Activated CD8-positive, alpha-beta memory T cell treated with anti-CD3 and anti-CD28 coated beads for 1 hour (primary cell): ENCODE results near the gene SECTM1.
A peak's percentile ranks its signal among the peaks of the same experiment; 100 is the strongest.
"Not testable (repeated sequence)": the region's sequence is repeated elsewhere in the genome, so short reads cannot be mapped to it uniquely, and the experiment has no call there.

Experiments used
- DNase-seq, 2 donors: peaks; one replicate each; pipeline ENCODE4 v3.0.0-alpha.2; 2020; ENCODE audit warnings: low read depth in 1 of 2; ENCODE audit errors: extremely low read depth in 1 of 2

The SECTM1 gene

DNA sequence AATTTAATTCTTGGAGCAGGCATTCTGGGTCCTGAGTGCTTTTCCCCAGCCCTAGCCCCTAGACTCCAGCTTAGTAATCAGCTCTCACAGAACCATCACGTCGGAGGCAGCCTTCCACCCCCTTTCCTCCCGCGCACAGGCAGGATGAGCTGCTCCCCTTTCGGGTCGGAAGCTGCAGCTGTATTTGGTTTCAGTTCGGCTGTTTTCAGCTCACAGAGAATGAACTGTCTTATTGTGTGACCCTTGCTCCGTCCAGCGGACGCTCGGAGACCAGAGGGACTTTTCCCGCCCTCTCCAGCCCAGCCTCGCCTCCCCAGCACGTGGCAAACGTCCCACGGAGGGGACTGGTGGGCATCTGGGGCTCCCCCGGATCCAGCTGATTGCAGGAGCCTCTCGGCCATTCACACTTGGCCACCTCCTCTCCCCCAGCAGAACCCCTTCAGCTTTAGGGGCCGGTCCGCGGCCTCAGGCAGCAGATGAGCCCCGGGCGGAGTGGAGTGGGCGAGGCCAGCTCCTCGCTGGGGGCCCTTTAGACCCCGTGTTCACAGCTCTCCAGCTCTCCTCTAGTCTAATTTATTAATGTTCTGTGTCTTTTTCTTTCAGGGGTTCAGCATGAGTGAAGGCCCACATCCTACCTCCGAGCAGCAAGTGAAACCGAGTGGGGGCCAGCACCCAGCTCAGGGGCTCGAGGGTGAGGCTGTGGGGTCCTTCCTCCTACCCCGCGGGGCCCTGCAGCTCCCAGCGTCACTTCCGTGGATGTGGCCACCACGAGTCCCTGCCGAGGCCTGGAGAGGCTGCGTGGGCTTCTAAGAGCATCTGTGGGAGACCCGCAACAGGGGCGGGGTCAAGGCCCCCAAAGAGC, 37.1 kb upstream of the SECTM1 start:
- no peak for DNase-seq

DNA sequence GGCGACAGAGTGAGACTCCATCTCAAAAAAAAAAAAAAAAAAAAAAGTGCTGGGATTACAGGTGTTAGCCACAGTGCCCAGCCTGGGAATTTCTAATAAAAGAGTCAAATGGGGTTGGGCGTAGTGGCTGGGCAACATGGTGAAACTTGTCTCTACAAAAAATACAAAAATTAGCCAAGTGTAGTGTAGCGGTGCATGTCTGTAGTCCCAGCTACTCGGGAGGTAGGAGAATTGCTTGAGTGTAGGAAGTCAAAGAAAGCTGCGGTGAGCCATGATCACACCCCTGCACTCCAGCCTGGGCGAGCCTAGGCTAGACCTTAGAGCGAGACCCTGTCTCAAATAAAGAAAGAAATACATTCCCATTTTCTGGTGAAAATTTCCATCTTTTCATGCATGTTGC, 35.6 kb upstream of the SECTM1 start:
- DNase-seq: no peak

DNA sequence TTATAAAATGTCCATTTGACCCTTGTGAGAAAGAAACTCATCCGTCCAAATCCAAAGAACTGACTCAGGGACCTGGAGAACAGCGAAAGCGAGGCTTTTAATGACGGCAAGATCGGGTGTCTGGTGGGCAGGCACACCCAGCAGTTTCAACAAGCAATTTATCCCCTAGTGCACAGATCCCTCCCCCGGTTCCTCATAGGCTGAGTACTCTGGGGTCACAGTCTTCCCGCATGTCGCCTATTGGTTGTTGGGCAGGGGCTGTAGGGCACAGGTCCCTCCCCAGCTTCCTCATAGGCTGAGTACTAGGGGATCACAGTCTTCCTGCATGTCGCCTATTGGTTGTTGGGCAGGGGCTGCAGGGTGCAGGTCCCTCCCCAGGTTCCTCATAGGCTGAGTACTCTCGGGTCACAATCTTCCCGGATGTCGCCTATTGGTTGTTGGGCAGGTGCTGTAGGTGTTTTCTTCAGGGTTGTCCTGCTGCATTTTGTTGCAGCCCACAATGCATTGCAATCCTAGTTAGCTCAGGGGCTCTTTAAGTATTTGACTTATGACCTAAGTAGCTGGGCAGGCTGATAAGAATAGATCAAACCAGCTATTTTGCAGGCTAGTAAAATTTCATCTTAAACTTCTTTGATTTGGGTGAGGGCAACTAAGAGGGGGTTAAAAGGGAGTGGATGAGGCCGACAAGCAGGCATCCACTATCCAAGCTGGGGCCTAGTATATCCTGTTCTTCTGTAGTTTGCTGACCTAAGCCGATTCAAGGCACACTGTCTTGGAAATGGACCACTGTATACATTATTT, 34.4 kb upstream of the SECTM1 start:
- DNase-seq: no peak

DNA sequence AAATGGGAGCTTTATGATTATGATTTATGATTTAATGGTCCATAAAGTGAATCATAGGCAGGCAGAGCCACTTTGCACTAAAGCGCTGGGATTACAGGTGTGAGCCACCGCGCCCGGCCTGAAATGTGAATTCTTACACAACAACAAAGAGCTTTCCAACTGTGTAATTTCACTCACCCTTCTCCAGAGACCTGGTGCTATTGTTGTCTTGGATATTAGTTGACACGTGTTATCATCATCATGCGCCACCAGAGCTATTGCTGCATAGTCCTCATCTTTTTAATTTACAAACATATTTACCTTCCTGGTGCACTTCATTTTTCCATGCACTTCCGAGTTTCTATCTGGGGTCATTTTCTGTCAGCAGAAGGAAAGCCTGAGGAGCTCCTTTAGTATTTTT, 33.2 kb upstream of the SECTM1 start:
- DNase-seq: no peak

DNA sequence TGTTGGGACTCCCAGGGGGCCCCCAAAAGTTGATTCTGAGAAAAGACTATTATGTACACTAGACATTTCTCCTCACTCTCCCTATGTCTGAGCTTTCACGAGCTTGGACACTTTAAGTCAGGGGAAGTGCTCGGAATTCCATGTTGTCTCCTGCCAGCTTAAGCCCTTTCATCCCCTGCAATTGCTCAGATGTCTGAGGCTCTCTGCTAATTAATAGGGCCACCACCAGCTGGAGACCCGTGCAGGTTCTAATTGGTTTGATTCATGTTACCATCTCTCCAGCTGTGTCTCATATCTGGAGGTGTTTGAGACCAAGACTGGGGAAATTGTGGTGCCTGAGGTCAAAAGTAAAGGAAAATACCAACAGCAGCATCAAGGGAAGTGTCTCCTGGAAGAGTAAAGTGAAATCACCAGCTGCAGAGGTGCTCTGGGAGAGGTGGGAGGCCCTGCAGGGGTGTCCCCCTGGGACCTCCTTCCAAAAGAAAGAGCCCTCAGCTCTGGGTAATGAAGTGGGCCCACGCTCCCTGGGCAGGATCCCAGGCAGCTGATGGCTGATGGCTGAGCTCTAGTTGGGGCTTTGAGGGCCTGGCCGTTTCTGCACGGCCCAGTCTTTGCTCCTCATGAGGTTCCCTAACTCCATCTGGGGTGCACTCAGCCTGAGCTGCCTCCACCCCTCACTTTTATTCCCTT, 32.2 kb upstream of the SECTM1 start:
- DNase-seq: no peak

DNA sequence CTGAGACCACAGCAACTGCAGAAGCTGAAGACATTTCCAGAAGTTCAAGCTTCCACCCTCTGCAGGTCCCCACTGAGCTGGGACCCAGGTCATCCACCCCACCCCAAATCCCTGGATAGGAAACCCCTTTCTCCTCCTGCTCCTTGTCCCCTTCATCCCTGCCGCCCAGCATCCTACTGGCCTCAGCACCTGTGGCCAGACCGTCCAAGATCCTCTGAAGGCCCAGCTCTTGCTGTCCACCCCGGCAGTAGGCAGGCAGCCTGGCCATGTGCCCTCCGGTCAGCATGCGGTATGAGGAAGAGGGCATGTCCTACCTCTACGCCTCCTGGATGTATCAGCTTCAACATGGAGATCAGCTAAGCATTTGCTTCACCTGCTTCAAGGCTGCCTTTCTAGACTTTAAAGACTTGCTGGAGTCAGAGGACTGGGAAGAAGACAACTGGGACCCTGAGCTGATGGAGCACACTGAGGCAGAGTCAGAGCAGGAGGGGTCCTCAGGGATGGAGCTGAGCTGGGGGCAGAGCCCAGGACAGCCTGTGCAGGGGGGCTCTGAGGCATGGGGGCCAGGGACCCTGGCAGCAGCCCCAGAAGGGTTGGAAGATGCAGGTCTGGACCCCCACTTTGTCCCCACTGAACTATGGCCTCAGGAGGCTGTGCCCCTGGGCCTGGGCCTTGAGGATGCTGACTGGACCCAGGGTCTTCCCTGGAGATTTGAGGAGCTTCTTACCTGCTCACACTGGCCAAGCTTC, 28.5 kb upstream of the SECTM1 start:
- DNase-seq: no peak

DNA sequence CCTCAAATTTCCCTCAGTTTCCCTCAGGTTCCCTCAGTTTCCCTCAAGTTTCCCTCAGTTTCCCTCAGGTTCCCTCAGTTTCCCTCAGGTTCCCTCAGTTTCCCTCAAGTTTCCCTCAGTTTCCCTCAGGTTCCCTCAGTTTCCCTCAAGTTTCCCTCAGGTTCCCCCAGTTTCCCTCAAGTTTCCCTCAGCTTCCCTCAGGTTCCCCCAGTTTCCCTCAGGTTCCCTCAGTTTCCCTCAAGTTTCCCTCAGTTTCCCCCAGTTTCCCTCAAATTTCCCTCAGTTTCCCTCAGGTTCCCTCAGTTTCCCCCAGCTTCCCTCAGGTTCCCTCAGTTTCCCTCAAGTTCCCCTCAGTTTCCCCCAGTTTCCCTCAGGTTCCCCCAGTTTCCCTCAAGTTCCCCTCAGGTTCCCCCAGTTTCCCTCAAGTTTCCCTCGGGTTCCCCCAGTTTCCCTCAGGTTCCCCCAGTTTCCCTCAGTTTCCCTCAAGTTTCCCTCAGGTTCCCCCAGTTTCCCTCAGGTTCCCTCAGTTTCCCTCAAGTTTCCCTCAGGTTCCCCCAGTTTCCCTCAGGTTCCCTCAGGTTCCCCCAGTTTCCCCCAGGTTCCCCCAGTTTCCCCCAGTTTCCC, 26.0 kb upstream of the SECTM1 start:
- DNase-seq: not testable (repeated sequence)

DNA sequence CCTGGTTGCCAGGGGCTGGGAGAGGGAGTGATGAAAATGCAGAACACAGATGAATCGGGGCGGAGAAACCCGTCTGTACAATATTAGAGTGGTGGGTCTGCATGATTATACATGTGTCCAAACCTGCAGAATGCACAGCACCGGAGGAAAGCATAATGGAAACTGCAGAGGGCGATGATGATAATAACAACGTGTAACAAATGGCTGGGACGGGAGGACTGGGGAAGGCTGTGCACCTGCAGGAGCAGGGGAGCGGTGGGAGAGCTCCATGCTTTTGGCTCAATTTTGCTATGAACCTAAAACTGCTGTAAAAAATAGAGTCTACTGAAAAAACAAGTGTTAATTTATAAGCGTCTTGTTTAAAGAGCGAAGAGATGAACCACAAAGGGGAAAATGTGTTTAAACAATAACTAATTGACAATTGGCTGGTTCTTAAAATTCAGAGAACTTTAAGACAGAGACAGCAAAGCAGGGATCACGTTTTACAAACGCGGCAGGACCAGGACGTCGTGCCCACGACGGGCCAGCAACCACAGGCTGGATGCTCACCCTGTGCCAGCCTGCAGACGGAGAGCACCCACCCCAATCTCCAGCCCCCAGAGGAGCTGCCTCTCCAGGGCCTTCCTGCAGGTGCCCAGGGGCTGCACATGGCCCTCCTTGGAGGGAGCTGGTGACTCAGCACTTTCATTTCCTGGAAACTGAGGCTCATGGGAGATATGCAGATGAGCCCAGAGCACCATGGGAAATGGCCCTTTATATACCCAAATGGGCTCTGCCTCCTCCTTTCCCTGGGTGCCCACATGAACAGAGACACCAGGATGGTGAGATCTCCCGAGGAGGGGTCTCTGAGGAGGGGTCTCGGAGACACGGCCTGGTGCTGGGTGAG, 25.1 kb upstream of the SECTM1 start, which contains the start of gene TEX19:
Gene TEX19 (plus strand): TSS at position 783 of the 886 bp plus-strand sequence. CDS start 2,904 bp downstream, outside the sequence.
- no peak for DNase-seq

DNA sequence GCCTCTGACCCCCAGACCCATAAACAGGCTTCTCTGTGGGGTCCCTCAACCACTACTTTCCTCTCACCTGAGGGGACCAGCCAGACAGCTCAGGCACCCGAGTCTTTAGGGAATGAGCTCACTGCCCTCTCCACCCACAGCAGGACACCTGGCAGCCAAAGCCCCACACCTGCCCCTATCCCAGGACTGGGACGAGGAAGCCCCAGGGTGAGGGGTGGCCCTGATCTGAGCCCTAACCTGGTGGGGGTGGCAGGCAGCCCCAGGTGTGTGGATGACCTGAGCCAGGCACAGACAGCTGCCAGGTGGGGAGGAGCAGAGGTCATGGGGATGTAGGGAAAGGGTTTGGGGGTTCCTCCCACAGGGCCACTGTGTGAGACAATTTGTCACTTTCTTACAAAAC, 23.8 kb upstream of the SECTM1 start:
- no peak for DNase-seq

DNA sequence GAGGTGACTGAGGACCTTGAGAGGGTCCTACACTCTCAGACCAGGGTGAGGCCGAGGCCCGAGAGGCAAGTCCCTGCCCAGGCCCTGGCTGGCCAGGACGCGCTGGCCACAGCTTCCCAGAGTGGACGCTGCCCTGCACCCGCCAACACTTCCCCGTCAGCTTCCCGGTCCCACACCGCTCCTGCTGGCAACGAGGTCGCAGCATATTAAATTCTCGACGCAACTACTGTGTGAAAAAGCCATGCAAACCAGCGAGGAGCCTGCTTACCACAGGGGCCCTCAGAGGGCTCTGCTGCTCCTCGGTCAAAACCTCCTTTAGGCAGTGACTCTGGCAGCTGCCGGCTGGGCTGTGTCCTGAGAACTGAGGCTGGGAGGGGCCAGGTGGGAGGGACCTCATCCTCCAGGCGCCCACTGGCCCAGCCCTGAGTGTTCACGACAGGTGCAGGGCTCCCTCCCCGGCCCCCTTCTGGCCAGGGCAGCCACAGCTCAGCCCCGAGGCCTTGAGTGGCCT, 23.3 kb upstream of the SECTM1 start:
- DNase-seq: no peak

DNA sequence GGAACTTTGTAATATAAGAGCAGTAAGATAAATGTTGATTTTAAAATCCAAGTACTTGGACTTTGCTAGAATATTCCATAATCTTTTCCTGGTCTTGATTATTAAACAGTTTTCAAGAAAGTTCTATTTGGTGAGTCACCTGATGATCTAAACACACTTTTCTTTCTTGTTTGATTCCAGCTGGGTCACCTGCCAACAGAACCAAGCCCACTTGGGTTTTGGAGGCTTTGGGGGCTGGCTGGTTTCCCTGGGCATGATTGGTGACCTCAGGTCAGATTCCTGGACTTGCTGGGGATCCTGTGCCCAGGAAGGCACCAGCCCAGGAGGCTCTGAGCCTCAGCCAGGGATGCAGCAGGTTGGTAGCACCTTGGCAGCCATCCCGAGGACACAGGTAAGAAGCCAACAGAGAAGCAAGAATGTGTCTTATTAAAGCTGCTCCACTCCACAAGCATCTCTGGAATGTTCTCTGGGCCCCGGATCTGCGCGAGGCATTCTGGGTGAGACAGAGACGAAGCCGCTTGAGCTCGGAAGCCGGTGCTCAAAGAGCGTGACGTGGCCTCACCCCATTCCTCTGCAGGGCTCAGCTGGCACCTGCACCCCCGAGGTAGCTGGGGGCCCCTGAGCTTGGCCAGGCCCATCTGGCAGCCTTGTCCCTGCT, 22.3 kb upstream of the SECTM1 start:
- no peak for DNase-seq

DNA sequence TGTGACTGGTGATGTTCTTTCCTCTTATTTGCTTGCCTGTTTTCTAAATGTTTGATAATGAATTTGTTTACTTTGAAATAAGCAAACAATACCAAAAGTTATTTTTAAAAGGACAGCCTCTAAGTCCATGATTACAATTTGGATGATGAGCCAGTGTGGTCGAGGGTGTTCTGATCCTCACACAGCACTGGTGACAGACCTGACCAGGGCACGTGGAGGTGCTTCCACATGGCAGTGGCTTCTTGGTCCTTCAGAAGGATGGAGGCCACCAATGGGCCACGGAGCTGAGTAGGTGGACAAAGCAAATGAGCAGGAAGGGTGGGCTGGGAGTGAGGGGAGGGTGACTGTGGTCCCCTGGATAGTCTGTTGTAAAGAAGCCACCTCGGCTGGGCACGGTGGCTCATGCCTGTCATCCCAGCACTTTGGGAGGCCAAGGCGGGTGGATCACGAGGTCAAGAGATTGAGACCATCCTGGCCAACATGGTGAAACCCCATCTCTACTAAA, 21.3 kb upstream of the SECTM1 start:
- DNase-seq: no peak

DNA sequence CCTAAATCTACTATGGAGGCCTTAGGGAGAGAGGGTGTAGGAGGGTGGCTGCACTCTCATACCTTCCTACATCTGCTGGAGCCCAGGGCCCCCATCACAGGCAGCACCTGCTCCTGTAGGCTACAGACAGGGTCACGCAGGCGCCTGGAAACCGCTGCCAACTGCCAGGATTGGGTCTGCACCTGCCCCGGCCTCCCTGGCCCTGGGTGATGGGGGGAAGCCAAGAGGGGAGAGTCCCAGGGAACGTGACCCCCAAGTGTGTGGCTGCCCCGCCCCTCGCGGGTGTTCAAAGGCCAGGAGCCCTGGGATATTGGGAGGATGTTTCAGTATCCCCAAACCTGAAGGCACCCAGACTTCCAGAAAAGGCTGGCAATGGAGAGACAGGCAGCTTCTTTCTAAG, 19.9 kb upstream of the SECTM1 start:
- no peak for DNase-seq

DNA sequence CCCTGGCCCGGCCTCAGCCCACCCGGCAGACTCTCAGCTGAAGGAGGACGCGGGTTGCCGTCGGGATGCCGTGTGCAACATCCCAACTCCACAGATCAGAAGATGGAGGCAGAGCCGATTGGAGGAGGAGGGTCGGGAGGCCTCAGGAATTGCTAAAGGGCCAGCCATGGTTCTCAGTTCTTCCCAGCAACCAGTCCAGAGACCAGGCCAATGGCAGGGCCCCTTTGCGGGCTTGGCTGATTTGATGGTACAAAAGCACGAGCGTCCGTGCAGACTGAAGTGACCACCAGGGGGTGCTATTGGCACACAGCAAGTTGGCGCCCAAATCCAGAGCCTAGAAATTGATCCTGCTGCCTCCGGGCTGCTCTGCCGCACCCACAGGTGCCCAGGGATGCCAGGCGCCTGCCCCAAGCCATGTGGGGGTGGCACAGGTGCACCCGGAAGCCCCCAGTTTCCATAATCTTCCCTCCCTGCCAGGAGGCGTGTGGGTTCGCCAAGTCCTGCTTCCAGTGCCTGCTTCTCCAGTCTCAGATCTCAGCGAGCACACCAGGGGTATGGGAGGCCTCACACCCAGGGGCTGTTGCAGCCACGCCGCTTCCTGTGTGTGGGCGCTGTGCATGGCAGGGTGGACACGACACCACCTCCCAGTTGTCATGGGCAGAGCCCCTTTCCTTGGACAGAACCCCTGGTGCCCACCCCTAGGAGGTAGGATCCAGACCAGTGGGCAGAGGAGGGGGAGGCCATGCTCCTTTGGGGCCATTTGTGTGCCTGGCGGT, 18.3 kb upstream of the SECTM1 start:
- peak; percentile 60 to 68 for DNase-seq

DNA sequence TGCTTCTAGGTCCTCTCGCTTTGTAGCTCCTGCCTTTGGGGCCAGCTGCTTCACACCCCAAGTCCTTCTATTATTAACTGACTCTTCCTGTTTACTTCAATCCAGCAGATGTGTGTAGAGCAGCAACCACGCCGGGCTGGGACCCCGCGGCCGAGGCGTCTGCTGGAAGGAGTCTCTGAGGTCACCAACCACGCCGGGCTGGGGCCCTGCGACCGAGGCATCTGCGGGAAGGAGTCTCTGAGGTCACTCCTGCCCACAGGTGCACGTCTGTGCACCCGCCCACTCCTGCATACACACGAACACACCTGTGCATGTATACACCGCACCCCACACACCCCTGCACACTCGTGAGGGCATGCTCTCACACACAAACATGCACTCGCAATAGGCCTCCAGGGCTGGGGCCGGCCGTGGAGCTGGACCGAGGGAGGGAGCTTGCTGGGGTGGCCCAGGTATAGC, 17.7 kb upstream of the SECTM1 start:
- DNase-seq: no peak

DNA sequence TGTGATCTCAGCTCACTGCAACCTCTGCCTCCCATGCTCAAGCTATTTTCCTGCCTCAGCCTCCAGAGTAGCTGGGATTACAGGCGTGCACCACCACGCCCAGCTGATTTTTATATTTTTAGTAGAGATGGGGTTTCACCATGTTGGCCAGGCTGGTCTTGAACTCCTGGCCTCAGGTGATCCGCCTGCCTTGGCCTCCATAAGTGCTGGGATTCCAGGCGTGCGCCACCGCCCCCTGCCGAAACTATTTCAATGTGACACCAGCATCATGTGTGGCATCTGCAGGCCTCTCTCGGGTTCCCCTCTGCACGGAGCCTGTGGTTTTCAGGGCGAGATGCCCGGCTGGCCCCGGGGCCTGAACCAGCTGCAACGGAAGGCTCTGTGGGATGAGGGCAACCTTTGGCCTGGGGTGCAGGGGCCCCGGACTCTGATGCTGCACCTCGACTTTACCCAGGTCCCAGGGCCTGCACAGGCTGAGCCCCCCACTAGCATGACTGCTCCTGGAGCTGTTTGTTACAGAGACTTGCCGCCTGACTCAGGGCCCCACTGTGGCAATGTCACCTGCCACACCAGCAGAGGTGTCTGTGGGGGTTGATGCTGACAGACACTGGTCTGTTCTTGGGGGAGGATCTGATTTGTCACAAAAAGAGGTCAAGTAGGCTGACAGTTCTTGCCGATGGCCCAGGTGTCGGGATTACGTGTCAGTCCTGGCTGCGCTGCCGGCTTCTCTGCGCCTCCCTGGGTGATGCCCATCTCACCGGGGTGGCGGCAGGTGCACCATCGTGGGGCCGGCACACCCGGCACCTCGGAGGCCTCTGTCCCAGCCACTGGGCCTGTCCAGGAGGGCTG, 16.8 kb upstream of the SECTM1 start:
- no peak for DNase-seq

DNA sequence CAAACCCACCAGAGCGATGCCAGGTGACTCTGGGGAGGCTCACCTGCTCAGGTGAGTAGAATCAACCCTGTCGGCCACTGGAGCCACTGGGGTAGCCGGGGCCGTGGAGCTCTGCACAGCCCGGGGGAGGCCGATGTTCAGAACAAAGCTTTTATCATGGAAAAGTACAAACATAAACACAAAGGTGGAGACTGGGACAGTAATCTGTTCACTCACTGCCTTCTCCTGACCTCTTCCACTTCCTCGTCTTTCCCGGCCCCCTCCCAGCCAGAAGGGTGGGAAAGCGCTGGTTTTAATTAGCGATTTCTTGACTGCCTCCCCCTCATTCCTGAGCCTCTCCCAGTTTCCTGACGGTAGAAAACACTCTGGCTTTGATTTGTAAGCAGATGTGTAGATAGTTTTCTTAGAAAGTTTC, 15.7 kb upstream of the SECTM1 start:
- no peak for DNase-seq
